Skin of body (tissue), 2 donors: ENCODE data around the gene DCK. TPM values are rescaled to one million over a fixed set of nuclear protein-coding genes. Genes with fewer than 3 reads are reported as not detected.
"Not testable (repeated sequence)": the region's sequence is repeated elsewhere in the genome, so short reads cannot be mapped to it uniquely, and the experiment has no call there.

ENCODE experiments used
- DNase-seq: peaks from one replicate; lab custom pipeline; 2025; lab: John Stamatoyannopoulos, UW
- total RNA-seq: library from RNA; depleted of rRNA; stranded (reverse); fragments of >200 nt; gene quantifications from one replicate; pipeline ENCODE4 v1.2.3, GENCODE V29; 2014

Gene DCK
- total RNA-seq, 1 donor from 2014 or later: 25.3 TPM

DNA sequence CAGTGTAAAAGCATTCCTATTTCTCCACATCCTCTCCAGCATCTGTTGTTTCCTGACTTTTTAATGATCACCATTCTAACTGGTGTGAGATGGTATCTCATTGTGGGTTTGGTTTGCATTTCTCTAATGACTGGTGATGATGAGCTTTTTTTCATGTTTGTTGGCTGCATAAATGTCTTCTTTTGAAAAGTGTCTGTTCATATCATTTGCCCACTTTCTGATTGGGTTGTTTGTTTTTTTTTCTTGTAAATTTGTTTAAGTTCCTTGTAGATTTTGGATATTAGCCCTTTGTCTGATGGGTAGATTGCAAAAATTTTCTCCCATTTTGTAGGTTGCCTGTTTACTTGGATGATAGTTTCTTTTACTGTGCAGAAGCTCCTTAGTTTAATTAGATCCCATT is 6.2 kb downstream of the DCK start:
- not testable (repeated sequence) for DNase-seq

DNA sequence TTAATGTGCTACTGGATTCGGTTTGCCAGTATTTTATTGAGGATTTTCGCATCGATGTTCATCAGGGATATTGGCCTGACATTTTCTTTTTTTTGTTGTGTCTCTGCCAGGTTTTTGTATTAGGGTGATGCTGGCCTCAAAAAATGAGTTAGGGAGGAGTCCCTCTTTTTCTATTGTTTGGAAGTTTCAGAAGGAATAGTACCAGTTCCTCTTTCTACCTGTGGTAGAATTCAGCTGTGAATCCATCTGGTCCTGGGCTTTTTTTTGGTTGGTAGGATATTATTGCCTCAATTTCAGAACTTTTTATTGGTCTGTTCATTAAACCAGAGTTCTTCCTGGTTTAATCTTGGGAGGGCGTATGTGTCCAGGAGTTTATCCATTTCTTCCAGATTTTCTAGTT is 7.9 kb downstream of the DCK start:
- DNase-seq: not testable (repeated sequence)

GRCh38 chr4:71004281-71004851 is 10.9 kb downstream of the DCK start:
- DNase-seq: no peak

DNA sequence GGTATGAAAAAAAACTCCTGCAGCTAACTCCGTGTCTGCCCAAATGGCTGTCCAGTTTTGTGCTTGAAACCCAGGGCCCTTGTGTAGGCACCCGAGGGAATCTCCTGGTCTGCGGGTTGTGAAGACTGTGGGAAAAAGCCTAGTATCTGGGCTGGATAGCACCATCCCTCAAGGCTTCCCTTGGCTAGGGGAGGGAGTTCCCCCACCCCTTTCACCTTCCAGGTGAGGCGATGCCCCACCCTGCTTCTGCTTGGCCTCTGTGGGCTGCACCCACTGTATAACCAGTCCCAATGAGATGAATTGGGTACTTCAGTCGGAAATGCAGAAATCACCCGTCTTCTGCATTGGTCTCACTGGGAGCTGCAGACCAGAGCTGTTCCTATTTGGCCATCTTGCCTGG is 11.6 kb downstream of the DCK start:
- not testable (repeated sequence) for DNase-seq

- no peak for DNase-seq
Observed at GRCh38 chr4:71006203-71006907, 12.9 kb downstream of the DCK start.

DNA sequence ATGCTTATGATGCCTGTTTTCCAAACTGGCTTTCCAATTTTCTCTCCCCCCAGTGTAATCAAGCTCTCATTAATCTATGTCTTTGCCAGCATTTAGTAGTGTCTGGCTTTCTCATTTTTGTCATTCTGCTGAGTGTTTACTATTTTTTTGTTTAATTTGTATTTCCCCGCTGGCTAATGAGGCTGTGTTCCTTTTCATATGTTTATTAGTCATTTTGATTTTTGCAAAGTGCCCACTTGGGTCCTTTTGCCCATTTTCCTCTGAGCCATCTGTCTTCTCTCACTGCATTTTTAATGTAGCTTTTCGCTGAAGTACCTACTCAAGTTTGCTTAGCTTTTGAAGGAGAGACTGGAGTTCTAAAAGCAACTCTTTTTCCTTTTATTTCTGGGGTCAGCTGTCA is 14.7 kb downstream of the DCK start:
- DNase-seq: no peak

GRCh38 chr4:71009086-71009485 is 15.6 kb downstream of the DCK start:
- no peak for DNase-seq

GRCh38 chr4:71009890-71010588 is 16.6 kb downstream of the DCK start:
- DNase-seq: no peak

GRCh38 chr4:71011451-71011850 is 18.0 kb downstream of the DCK start:
- DNase-seq: no peak

DNA sequence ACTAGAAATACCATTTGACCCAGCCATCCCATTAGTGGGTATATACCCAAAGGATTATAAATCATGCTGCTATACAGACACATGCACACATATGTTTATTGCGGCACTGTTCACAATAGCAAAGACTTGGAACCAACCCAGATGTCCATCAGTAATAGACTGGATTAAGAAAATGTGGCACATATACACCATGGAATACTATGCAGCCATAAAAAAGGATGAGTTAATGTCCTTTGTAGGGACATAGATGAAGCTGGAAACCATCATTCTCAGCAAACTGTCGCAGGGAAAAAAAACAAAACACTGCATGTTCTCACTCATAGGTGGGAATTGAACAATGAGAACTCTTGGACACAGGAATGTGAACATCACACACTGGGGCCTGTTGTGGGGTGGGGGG is 23.9 kb downstream of the DCK start:
- not testable (repeated sequence) for DNase-seq

- DNase-seq: no peak
Observed at GRCh38 chr4:71020611-71021010, 27.2 kb downstream of the DCK start.

GRCh38 chr4:71025654-71026053 is 32.2 kb downstream of the DCK start:
- DNase-seq: no peak

DNA sequence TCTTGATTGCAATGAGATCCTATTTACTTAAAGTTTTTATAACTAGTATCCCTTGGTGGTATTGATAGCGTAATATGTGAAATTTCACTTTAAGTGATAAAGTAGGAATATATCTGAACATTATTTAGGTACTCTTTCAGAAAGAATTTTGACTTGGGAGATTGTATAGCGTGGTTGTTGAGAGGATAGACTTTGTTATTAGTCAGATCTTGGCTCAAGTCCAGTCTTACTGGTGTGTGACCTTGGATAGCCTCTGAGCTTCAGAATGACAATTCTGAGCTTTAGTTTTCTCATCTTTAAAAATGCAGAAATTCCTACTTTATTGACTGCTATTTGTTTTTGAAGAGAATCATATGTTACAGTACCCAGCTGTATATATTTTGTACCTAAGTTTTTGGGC is 32.6 kb downstream of the DCK start:
- DNase-seq: no peak

DNA sequence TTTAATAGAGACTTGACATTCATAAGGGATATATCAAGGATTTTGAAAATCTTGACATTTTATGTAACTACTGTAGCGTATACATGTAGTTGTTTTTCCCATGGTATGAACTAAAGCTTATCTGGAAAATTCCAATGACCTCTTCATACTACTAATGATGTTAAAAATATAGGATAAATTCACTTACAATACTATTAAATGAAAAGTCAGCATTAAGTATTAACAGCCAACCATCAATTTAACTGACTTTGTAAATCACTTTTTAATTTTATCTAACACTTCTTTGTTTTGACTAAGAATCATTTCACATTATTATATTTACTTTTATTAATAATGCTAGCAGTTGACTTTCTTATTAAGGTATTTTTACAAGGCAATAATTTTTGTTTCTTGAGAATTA is 34.2 kb downstream of the DCK start:
- DNase-seq: no peak

GRCh38 chr4:71029504-71029903 is 36.1 kb downstream of the DCK start:
- no peak for DNase-seq

- not testable (repeated sequence) for DNase-seq
Observed at GRCh38 chr4:71032106-71032505, 38.7 kb downstream of the DCK start.

- no peak for DNase-seq
Observed at GRCh38 chr4:71045256-71045655, 51.8 kb downstream of the DCK start.

DNA sequence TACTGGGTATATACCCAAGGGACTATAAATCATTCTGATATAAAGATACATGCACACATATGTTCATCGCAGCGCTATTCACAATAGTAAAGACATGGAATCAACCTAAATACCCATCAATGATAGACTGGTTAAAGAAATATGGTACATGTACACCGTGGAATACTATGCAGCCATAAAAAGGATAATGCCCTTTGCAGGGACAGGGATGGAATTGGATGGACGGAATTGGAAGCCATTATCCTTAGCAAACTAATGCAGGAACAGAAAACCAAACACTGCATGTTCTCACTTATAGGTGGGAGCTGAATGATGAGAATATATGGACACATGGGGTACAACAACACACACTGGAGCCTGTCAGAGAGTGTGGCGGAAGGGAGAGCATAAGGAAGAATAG is 55.9 kb downstream of the DCK start:
- DNase-seq: no peak

DNA sequence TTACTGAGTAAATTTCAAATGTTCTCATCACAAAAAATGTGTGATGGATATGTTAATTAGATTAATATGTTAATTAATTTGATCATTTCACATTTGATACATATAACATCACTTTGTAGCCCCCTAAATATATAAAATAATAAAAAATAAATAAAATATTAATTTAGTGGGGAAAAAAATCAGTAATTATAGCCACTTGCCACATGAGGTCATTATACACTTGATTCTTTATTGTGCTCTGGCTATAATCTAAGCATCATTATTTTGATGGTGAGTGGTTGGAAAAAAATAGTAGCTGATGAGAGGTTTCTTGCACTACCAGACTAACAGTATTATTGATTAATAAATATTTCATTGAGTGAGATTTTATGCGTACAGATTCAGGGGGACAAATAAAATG is 57.4 kb downstream of the DCK start:
- DNase-seq: no peak

- DNase-seq: no peak
Observed at GRCh38 chr4:71052034-71052433, 58.6 kb downstream of the DCK start.

GRCh38 chr4:71052716-71053115 is 59.3 kb downstream of the DCK start:
- no peak for DNase-seq

- not testable (repeated sequence) for DNase-seq
Observed at GRCh38 chr4:71053613-71054012, 60.2 kb downstream of the DCK start.

GRCh38 chr4:71059573-71059972 is 66.1 kb downstream of the DCK start:
- not testable (repeated sequence) for DNase-seq
